ENCODE results near the gene BHLHE41.

The BHLHE41 gene

DNA sequence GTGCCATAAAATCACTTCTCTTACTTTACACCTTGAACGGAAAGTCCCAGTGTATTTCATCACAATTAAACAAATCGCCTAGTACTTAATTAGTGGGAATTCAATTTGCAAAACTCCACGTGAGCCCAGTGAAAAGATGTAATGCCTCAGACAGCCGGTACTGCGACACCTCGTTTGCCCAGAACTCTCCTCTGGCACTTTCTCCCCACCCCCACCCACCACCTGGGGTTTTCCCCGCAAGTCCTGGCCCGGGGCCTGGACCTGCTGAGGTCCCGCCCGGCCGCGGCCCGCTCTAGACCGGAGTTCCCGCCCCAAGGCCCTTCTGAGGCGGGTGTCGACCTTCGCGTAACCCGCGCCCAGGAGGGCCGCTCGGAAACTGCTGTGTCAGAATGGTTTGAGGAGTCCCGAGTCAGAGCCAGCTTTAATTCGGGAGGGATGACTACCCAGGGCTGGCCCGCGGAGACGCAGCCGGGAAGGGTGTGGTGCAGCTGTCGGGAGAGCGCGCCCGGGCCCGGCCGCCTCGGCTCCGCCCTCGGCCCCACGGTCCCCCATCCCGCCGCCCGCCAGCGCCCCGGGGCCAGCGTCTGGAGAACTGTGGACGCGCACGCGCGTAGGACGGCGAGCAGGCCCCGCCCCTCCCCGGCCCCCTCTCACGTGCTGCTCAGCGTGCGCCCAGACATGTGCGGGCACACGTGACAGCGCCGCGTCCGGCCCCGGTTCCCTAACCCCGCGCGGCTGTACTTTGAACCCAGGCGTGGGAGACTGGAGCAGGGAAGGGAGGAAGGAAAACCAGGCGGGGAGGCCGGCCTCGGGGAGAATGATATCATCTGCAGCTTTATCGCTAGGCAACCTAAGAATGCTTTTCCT, 10.8 kb downstream of the BHLHE41 start:
- DNase-seq, result peak; percentile 90

DNA sequence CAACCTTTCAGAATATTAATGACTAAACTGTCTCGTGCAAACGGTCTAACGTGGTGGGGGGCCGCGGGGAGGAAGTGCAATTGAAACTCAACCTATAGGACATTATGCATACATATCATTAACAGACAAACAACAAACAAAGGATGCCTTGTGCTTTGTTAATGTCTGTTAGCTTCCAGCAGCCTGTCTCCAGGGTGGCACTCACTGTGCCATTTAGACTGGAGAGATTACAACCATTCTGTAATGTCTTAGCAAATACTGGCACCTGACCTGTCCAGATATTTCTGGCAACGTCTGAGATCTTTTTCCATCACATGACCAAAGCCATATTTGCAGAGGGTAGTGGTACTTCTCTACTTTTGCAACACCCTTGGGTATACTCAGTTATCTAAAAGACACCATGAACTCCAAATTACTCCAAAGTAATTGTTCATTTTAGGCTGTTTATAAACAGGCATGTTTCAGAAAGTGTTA, 11.6 kb downstream of the BHLHE41 start:
- DNase-seq, result no peak

DNA sequence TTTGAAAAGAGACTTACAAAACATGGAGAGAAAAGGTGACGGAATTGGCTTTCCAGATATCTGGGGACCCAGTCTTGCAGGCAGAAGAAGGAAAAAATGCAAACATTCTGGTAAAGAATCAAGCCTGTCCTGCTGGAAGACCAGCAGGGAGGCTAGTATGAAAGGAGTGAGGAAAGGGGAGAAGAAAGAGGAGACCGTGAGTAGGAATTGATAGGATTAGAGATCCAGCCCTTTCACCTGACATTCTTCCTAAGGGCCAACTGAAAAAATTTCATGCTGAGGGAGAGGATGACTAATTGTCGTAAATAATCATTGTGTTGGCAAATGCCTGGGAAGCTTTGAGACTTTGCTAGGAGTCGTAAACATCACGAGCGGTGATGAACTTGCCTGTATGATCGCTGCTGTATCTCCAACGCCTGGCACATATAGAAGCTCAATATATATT, 12.1 kb downstream of the BHLHE41 start:
- DNase-seq, result no peak

DNA sequence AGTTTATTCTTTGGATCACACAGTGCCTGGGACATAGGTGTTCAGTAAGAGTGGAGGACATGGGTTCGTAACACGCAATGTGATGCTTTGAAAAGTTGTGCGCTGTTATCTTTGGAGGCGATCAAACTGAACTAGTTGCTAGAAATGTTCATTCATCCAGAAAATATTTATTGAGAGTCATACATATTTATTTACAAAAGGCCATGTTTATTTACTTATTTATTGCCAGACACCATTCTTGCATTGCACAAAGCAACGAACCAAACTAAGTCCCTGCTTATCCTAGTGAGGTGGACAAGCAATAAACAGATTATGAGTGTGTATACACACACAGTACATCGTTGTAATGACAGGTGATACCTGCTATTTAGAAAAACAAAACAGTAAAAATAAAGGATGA, 12.6 kb downstream of the BHLHE41 start:
- DNase-seq, result no peak

DNA sequence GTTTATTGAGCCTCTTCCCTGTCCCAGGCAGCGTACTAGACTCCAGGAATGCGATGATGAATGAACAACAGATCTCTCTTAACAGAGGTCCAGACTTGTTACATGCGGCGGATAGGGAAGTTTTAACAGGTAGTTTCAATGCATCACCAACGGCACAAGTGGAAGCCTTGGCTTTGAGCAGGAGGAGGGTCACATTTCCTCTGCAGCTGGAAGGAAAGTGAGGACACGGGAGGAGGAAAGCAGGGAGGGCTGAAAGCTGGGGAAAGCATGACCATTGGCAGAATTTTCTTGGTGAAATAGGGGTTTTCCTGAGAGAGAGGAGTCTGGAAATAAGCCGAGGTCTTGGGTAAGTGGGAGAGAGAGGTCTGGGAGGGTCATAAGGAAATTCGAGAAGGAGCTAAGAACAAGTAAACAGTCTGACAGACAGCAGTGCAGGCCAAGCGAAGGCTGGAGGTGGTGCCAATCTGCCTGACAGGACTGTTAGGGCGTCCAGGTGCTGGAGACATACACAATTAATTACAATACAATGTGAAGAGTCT, 15.4 kb downstream of the BHLHE41 start:
- DNase-seq, result no peak

DNA sequence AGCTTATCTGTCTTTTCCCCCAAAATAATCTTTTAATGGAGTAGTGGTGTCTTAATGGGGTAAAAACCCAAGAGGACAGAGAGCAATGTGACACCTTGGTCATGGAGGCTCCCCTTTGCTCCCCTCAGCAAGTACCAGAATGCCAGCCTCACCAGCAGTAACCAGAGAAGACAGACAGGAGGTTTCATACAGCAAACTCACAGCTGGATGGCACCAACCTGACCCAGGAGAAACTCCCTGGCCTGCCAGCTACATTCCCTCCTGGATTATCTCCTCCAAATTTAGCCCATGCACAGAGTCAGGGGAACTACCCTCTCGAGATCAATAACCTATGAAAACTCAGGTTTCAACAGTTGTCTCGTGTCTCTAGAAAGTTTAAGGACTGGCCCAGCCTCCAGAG, 15.9 kb downstream of the BHLHE41 start:
- no peak for DNase-seq

DNA sequence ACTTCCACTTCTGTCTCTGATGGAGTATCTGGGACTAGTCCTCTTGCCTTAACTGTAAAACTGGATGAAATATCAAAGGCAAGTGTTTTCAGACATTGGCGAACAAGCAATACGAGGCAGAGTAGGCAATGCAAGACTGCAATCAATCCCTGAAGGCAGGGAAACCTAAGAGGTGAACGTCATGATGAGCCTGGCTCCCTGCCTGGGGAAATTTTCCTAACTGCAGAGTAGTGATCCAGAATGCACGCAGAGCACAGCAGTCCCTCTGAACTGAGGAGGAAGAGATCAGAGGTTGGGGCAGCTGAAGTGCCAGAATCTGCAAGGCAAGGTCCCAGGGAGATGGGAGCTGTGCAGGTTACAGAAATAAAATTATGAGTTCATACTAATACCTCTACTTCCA, 18.5 kb downstream of the BHLHE41 start:
- DNase-seq, result no peak

DNA sequence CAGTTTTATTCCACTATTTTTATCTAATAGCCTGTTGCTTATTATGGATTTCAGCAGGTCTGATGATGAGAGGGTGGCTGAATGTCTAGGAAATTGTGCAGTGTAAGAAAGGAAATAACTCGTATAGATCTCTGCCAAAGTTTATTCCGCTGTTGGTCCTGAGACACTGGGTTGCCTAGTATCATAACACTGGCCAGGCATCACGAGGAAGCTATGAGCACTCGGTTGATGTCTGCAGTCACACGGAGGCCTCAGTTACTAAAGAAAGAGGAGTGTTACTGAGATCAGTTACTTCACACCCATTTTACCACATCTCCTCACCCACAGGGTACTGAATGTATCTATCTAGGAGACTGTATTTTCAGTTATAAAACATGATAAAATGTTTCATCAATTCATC, 21.9 kb downstream of the BHLHE41 start:
- no peak for DNase-seq

DNA sequence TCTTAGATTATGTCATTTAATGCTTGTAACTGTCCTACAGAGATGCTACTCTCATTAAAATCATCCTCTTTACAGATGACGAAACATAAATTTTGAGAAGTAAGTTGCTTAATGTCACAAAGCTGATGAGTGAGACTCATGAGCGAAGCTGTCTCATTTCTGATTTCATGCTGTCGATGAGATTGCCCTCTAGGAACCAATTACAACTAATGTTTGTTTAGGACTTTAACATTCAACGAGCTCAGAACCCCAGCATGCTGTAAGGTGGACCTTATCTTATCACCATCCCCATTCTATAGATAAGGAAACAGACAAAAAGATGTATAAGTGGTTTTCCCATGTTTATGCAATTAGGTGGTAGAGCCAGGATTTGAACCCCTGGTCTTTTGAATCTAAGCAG, 23.1 kb downstream of the BHLHE41 start:
- no peak for DNase-seq

DNA sequence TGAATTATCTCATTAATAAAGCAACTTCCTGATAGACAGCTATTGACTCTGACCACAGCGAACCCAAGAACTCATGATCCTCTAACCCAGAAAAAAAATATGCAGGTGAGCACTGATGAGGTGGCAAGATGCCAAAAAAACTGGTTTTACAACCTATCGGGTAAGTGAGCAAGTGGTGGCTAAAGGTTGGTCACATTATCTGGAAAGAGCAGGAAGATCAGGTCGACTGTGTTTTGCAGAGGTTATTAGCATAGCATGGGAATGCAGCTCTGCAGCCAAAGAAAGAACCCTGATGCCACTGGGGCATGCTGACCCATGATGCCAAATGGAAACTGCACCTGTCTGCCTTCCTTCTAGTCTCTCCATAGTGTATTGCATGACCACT, 23.5 kb downstream of the BHLHE41 start:
- DNase-seq, result no peak

DNA sequence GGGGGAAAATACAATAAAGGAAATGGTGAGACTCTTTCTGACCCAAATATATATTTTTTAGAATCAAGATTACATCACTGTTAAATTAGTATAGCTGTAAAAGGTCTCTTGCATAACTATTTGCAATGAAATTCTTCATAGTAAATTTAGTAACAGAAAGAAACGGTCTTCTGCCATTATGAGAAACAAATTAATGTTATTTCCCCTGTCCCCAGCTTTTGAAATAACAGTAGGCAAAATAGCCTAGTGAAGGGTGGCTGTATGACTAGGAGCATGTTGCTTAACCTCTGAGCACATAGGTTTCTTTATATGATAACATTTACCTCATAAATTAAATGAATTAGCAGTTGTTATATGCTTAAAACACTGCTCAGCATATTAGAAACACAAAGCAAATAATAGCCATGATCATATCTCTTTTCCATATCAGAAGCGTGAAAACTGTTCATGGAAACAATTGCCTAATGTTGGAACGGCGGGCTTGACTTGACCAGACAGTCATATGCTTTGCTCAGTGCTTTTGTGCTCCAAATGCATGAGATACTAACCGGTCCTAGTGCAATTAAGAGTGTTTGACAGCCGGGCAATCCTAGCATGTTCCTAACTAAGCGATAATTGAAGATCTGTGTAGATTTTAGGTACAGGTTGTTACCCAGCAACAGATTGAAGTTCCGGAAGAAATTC, 24.0 kb downstream of the BHLHE41 start:
- DNase-seq, result no peak

DNA sequence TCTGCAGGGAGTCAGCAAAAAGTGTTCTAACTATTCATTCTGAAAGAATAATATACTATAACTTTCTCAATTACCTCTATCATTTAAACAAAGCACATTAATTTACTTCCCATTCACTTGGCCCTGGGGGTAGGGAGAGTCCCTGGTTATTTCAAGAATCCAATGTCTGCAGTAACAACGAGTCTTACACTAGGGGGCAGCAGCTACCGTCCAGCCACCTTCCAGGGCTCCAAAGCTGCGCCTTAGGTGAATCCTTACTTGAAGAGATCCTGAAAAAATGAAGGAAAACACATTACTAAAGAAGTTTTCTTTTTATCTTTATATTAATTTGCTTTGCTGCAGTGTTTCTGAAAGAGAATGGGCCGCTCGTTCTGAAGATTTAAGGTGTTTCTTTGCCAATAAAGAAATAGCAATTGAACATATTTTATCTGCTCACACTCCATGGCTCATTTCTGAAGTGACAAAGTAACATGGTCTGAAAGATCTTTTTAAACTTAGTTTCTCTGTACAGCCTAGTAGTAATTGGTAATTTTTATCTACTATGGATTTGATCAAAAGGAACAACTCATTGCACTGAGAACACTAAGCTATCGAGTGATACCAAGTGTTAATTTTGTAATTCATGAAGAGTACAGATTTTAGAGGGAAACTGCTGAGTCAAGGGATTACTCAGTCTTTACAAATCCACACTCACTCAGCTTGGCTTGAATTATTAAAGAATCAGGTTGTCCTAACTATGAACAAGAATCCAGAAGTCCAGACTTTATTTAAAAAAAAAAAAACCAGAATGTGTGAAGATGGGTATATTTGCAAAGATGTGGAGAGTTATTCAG, 27.6 kb downstream of the BHLHE41 start:
- peak; percentile 73 for DNase-seq

DNA sequence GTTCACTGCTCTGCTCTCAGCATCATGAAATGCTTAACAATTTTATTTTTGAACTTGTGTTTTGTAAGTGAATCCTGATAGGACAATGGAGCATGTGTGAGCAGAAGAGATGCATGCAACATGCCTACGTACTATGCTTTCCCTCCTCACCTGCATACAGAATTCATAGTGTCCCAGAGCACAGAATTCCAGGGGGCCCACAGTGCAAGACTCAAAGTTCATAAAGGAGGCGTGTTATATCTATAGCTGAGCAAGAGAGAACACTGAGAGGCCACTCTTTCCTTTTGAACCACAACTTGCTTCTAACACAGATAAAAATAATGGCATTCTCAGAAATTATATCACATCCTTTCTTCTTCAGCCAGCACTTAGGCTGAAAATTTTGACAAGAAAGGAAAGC, 28.8 kb downstream of the BHLHE41 start:
- DNase-seq, result no peak

DNA sequence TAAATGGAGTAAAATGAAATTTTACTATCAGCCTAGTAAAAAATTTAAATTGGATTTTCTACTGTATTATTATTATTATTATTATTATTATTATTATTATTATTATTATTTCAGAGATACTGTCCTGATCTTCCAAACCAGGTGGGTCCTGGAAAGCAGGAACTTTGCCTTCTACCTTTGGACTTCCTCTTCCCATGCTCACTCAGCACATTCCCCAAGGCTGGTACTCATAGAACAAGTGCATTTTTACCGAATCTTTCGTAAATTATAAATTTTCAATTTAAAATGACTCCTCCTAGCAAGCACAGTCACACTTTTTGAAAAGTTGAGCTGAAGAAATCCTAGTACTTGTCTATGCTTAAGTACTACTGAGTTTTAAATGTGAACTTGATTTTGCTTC, 29.7 kb downstream of the BHLHE41 start:
- no peak for DNase-seq

DNA sequence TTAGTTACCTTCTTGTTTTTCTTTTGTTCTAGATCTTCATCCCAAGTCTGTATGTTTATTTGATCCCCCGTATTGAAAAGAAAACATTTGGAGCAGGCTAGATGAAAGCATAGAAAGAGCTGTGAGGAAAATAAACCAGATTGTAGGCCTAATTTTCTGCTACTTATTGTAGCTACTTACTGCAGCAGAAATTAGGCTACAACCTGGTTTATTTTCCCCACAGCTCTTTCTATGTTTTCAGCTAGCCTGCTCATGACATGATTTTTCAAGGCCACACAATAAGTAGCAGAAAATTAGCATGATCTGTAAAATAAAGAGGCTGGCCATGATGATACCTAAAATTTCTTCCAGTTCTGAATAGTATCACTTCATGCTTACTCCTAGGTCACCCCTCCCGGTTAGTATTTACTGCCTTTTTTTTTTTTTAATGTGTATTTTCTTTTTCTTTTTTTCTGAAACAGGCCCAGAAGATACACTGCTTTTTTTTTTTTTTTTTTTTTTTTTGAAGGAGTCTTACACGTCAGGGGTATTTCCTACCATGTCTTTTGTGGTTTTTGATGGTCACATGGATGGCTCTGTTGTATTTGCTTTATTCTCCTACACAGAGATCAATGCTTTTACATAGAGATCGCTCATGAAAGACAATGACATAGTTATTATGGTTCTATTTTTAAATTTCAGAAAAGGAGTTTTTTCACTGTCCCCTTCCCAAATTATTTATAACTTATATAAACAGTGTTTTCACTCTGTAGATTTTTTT, 32.3 kb downstream of the BHLHE41 start:
- peak; percentile 33 for DNase-seq

DNA sequence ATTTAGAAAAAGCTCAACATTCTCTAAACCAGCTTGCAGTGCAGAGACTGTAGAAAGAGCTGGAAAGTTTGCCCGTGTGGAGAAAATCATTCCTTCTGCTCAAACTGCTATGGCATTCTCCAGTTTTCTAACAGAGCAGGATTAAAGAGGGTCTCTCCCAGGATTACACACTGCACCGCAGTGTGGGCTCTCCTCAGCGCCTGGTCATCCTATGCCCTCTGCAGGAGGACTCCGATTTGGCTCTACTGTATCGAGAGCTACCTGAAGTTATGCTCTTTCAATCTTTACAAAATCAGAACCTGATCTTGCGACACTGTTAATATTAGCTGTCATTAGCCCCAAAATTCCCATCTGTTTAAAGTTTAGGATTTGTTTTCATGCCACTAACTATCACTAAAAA, 33.0 kb downstream of the BHLHE41 start:
- peak; percentile 31 for DNase-seq

DNA sequence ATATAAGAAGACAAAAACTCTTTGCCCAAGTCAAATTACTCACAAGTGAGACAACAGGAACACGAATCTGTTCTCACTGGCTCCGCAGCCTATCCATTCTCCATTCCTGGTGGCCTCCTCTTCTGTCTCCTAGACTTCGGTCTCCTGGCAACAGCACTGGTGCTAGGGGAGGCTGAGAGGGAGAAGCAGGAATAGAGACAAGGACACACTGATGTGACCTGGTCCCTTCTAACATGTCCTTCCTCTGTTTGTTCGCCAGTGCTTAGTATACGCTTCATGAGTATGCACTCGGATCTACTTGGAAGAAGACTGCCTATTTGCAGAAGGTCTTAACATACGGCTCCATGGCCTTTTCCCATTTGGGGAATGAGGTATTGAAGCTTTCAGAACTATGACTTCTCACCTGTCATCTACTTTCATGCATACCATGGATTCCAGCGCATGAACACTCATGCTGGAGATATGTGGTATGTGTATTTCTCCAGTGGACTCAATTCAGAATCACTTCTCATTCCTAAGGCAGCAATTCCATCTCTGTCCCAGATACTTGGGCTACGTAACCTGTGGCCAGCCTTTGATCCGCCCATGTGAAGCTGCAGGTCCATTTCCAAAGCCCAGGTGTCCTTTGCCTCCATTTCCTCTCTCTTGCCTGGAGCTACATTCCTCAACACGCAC, 33.9 kb downstream of the BHLHE41 start:
- peak; percentile 19 for DNase-seq

DNA sequence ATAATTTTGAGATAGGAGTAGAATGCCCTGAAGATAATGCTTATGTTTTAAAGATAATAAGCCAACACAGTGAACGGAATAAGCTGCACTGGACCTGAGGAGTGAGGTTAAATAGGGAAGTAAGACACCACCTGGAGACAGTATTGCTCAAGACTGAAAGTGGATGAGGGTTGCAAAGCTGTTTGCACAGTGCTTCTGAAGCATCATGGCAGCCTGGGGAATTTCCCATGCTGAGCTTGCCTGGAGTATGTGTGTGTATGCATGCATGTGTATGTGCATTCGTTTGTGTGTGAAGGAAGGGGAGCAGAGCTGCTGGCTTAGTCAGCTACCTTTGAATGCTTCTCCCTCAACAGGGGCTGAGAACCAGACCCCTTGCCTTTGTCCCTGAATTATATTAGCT, 35.8 kb downstream of the BHLHE41 start:
- DNase-seq, result no peak

DNA sequence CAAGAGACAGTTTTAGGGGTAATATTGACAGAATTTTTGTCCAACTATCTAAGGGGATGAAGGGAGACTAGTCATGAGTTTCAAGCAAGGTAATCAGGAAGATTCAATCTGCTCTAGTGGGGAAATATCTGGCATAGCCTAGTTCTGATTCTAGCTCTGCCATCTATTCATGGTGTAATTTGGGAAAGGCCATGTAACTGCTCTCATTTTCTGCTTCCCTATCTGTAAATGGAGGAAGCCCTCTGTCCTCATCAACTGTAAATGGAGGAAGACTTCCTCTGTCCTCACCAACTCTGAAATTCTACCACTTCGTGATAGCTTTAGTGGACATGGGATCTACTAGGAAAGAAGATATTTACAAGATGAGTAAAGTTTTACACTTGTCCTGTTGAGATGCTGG, 37.9 kb downstream of the BHLHE41 start:
- no peak for DNase-seq

DNA sequence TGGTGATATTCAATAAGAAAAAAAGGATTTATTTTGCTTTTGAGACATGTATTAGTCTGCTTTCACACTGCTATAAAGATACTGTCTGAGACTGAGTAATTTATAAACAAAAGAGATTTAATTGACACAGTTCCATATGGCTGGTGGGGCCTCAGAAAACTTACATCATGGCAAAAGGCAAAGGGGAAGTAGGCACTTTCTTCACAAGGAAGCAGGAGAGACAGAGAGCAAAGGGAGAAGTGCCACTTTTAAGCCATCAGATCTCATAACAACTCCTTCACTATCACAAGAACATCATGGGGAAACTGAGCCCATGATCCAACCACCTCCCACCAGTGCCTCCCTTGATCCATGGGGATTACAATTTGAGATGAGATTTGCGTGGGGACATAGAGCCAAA, 43.9 kb downstream of the BHLHE41 start:
- no peak for DNase-seq

DNA sequence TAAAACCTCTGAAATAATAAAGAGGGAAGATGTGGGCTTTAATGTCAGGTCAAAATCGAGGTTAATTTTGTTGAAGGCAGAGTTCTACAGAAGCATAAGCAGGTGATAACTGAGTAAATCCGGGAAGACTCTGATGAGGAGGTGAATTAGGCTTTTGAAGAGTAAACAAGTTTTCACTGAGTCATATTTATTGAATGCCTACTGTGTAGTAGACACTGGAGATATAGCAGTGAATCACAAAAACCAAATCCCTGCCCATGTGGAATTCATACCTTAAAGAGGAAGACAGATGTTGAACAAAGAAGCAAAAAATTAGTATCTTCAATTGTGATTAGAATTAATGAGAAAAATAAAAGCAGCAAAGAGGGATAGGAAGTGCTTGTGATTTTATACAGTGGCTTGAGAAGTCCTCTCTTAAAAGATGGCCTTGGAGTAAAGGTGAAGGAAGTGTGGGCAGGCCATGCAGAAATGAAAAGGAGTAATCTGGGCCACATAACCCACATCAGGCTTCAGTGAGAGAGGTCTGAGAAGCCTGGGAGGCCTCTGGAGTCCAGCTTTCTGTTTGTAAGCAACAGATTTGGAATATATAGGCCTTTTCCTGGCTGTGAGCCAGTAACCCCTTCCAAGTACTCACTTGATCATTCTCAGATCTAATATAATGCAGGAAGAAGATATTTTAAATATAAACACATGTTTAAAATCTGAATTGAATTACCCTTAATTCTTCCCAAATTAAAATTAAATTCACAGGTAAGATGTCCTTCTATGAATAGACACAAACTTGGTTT, 46.7 kb downstream of the BHLHE41 start:
- peak; percentile 18 for DNase-seq

Data from fibroblast of skin of scalp (primary cell).